ENCODE measurements around the gene CNTN4. TPM values are rescaled to one million over a fixed set of nuclear protein-coding genes. Genes with fewer than 3 reads are reported as not detected.

Gene CNTN4
- total and polyA plus RNA-seq, 2 experiments from 2014 or later, result 0.91 to 4.0 TPM

Small RNAs within 50 kb of the gene (small RNA-seq; reads per million reads assigned to genes)
- not detected for gene RF00416 (ENCODE audit: low replicate concordance)
- gene RN7SKP144 (ENCODE audit: low replicate concordance), result not detected

All from GM23338 (cell line).